Measurements from ENCODE around the gene TCF21. TPM values are rescaled to one million over a fixed set of nuclear protein-coding genes. Genes with fewer than 3 reads are reported as not detected.

Gene TCF21
- total and polyA plus RNA-seq, 2 of the 13 experiments (the other 11 are each of a cell fraction or from before 2014, with no cell fraction given) = not detected

DNA sequence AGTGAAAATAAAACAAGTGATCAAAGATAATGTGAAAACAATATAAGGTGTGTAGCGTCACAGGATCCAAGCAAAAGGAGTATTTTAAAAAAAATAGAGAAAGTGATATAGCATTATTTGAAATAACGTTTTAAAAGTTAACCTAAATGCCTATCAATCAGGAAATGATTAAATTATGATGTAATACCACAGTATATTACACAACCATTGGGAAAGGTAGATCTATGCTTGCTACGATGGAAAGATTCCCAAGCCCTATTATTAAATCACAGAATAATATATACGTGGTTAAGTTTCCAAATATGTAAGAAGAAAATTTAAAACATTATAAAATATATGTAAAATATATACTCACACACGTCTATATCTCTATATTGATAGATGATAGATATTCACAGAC lies 15.4 kb upstream of the TCF21 start:
- ATAC-seq = no peak
- no peaks in the 10 kb centered on the region for H3K79me2 ChIP-seq (ENCODE audit: insufficient read depth, low read length)

DNA sequence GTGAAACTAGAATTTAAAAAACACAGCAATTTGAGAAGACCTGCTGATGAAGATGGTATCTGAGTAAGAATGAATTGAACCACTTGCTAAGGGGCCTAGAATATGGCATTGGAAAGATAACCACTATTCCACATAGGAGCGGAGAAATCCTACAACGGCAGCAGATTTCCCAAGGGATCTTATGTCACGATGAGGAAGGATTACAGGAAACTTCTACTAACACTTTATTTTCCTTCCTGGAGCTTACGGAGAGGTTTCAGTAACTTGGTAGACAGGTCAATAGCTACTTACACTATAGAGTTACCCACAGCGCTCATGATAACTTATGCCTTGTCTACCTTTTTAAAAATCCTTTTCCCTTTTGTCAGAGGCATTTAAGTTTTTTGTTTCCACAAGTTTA lies 11.8 kb upstream of the TCF21 start:
- H2AFZ ChIP-seq (ENCODE audit: low read length) = no peak overlapping the region
- H3K36me3 ChIP-seq (replicated peaks in 1 of 2; ENCODE audit: control insufficient read depth in 1 of 2, insufficient read depth in 2 of 2, low read length in 2 of 2) = no peaks in the 10 kb centered on the region
- WGBS (ENCODE audit: low lambda C conversion rate) = 39% methylated on average over 5 of the region's 5 CpGs
- H3K27ac ChIP-seq (ENCODE audit: extremely low read length, insufficient read depth, low read length) = no peak overlapping the region
- H3K27me3 ChIP-seq (ENCODE audit: control insufficient read depth in 1 of 2, insufficient read depth in 2 of 2, low read length in 2 of 2) = no peaks in the 10 kb centered on the region
- no peaks in the 10 kb centered on the region for H3K79me2 ChIP-seq (ENCODE audit: insufficient read depth, low read length)
- no peak overlapping the region for H3K9ac ChIP-seq (ENCODE audit: insufficient read depth, low read depth, low read length)
- intact Hi-C loops (cut with micrococcal nuclease; ENCODE audit: unreplicated experiment) (no loop called here), in situ Hi-C loops (cut with HindIII; ENCODE audit: extremely low pct_ligation_motif_present, low pct_unique_long_range_greater_than_20kb) (no loop called here)
- no peaks in the 10 kb centered on the region for H3K4me1 ChIP-seq (ENCODE audit: insufficient read depth, low read length)
- TF ChIP-seq, protein P1, sequence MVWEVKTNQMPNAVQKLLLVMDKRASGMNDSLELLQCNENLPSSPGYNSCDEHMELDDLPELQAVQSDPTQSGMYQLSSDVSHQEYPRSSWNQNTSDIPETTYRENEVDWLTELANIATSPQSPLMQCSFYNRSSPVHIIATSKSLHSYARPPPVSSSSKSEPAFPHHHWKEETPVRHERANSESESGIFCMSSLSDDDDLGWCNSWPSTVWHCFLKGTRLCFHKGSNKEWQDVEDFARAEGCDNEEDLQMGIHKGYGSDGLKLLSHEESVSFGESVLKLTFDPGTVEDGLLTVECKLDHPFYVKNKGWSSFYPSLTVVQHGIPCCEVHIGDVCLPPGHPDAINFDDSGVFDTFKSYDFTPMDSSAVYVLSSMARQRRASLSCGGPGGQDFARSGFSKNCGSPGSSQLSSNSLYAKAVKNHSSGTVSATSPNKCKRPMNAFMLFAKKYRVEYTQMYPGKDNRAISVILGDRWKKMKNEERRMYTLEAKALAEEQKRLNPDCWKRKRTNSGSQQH (CRISPR knock-in tag; IDR thresholded peaks at IDR 0.05; ENCODE audit: low read depth) = no peak
- H4K20me1 ChIP-seq (ENCODE audit: insufficient read depth, low read length) = no peaks in the 10 kb centered on the region
- FAIRE-seq (no peak), ATAC-seq (no peak), DNase-seq (ENCODE audit: low spot score) (no peak)
- H3K9me3 ChIP-seq (ENCODE audit: low read length) = no peaks in the 10 kb centered on the region
- CTCF ChIA-PET (ENCODE audit: low intra/inter-chr PET ratio, low total read pairs) = no interaction called here
- no peak overlapping the region for H3K4me2 ChIP-seq (ENCODE audit: low read depth, low read length)
- BruUV-seq (replicated peaks) = no TSS peak
- H3K4me3 ChIP-seq (replicated peaks in 1 of 3; ENCODE audit: insufficient read depth in 1 of 3, low read depth in 2 of 3, low read length in 3 of 3) = no peak overlapping the region
- POLR2A ChIA-PET = no interaction called here

More for the DNA sequence above, 15.4 kb upstream of the TCF21 start:
- H3K4me3 ChIP-seq (replicated peaks in 1 of 3; ENCODE audit: insufficient read depth in 1 of 3, low read depth in 2 of 3, low read length in 3 of 3) = no peak overlapping the region
- TF ChIP-seq ATF7 (IDR thresholded peaks at IDR 0.05) = peak; percentile 53
- no peak for TF ChIP-seq ATF7 (CRISPR knock-in tag; IDR thresholded peaks at IDR 0.05)
- TF ChIP-seq, protein P2, sequence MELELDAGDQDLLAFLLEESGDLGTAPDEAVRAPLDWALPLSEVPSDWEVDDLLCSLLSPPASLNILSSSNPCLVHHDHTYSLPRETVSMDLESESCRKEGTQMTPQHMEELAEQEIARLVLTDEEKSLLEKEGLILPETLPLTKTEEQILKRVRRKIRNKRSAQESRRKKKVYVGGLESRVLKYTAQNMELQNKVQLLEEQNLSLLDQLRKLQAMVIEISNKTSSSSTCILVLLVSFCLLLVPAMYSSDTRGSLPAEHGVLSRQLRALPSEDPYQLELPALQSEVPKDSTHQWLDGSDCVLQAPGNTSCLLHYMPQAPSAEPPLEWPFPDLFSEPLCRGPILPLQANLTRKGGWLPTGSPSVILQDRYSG (CRISPR knock-in tag; IDR thresholded peaks at IDR 0.05) = no peak
- TF ChIP-seq CEBPB (IDR thresholded peaks at IDR 0.05; ENCODE audit: borderline replicate concordance, low read depth, low read length) = peak; percentile 71; the same call in 1 of the 2 replicates
- no peak overlapping the region for H3K27ac ChIP-seq (ENCODE audit: extremely low read length, insufficient read depth, low read length)
- no peaks in the 10 kb centered on the region for H3K9me3 ChIP-seq (ENCODE audit: low read length)
- ChIA-PET CTCF (ENCODE audit: low intra/inter-chr PET ratio, low total read pairs) (no interaction called here), POLR2A (no interaction called here)
- WGBS (ENCODE audit: low lambda C conversion rate) = under 1% methylated on average over 5 of the region's 5 CpGs
- H3K4me1 ChIP-seq (ENCODE audit: insufficient read depth, low read length) = no peaks in the 10 kb centered on the region
- no peak overlapping the region for H2AFZ ChIP-seq (ENCODE audit: low read length)
- no TSS peak for BruUV-seq (replicated peaks)
- in situ Hi-C loops (cut with HindIII; ENCODE audit: extremely low pct_ligation_motif_present, low pct_unique_long_range_greater_than_20kb) (no loop called here), intact Hi-C loops (cut with micrococcal nuclease; ENCODE audit: unreplicated experiment) (no loop called here)
- no peaks in the 10 kb centered on the region for H3K27me3 ChIP-seq (ENCODE audit: control insufficient read depth in 1 of 2, insufficient read depth in 2 of 2, low read length in 2 of 2)
- DNase-seq (ENCODE audit: low spot score) = no peak
- no peak for FAIRE-seq
- no peaks in the 10 kb centered on the region for H4K20me1 ChIP-seq (ENCODE audit: insufficient read depth, low read length)
- no peak overlapping the region for H3K9ac ChIP-seq (ENCODE audit: insufficient read depth, low read depth, low read length)
- no peaks in the 10 kb centered on the region for H3K36me3 ChIP-seq (replicated peaks in 1 of 2; ENCODE audit: control insufficient read depth in 1 of 2, insufficient read depth in 2 of 2, low read length in 2 of 2)
- no peak overlapping the region for H3K4me2 ChIP-seq (ENCODE audit: low read depth, low read length)
